ENCODE results near the gene TBC1D2.
A peak's percentile ranks its signal among the peaks of the same experiment; 100 is the strongest.

TBC1D2 gene

DNA sequence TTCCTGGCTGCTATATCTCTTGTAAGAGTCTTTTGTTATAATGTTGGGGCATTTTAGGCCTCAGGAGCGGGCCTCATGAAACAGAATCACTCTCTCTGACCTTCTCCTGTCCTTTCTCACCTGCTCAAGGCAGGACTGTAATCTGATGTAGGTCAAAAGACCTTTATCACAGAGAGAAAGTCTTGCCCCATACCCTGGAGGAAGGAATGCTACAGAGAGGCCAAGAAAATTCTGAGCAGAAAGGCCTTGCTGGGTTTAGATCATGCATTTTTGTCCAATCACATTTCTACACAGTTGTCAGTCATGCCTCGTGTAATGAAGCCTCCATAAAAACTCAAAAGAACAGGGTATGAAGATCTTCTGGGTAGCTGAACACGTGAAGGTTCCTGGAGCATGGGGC is 45.2 kb upstream of the TBC1D2 start:
- Histone ChIP-seq H3K4me3 (ENCODE audit: low read length) (no peak overlapping the region), H4K8ac (ENCODE audit: low read depth, low read length) (no peak overlapping the region), H3K56ac (ENCODE audit: low read length) (no peak overlapping the region), H3K9ac (ENCODE audit: low read length) (no peak overlapping the region), H2BK15ac (replicated peaks; ENCODE audit: low read depth) (no peak overlapping the region), H2BK120ac (ENCODE audit: low read depth, low read length) (no peak overlapping the region), H3K4me1 (ENCODE audit: control insufficient read depth, low read depth, low read length) (no peaks in the 10 kb centered on the region), H3K4me2 (ENCODE audit: low read length) (no peak overlapping the region), H2AK5ac (ENCODE audit: low read length) (no peak overlapping the region), H3K36me3 (ENCODE audit: control insufficient read depth, insufficient read depth, low read length) (no peaks in the 10 kb centered on the region), H3K79me1 (ENCODE audit: low read length) (no peaks in the 10 kb centered on the region), H3K4ac (ENCODE audit: low read depth, low read length) (no peak overlapping the region), H3K23ac (ENCODE audit: low read length) (no peak overlapping the region), H3K18ac (ENCODE audit: low read length) (no peak overlapping the region), H3K79me2 (ENCODE audit: control insufficient read depth, insufficient read depth, low read length) (no peaks in the 10 kb centered on the region), H3K27ac (ENCODE audit: low read depth, low read length) (no peak overlapping the region), H4K5ac (ENCODE audit: low read length) (no peak overlapping the region), H2BK5ac (ENCODE audit: low read length) (no peak overlapping the region), H3K27me3 (ENCODE audit: insufficient read depth, low read length, poor library complexity) (no peaks in the 10 kb centered on the region)
- DNase-seq, result no peak
- WGBS (ENCODE audit: extremely low coverage, insufficient coverage, low lambda C conversion rate), result no CpG with 5 or more reads among the region's 3 CpGs

DNA sequence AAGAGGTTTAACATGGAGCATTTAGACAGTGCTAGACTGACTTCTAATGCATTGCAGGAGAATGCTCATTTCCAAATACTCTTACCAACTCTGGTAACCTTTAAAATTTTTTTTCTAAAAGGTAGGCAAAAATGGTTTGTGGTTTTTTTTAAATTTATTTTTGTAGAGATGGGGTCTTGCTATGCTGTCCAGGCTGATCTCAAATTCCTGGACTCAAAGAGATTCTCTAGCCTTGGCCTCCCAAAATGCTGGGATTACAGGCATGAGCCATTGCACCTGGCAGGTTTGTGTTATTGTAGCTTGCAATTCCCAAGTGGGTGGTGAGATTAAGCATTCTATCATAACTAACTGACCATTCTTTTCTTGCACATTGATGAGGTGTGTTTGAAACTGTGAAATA is 43.0 kb upstream of the TBC1D2 start:
- H2BK15ac ChIP-seq (replicated peaks; ENCODE audit: low read depth), result no peak overlapping the region
- H3K27ac ChIP-seq (ENCODE audit: low read depth, low read length), result no peak overlapping the region
- H3K79me2 ChIP-seq (ENCODE audit: control insufficient read depth, insufficient read depth, low read length), result no peaks in the 10 kb centered on the region
- H3K4ac ChIP-seq (ENCODE audit: low read depth, low read length), result no peak overlapping the region
- H3K4me1 ChIP-seq (ENCODE audit: control insufficient read depth, low read depth, low read length), result no peaks in the 10 kb centered on the region
- H3K9ac ChIP-seq (ENCODE audit: low read length), result no peak overlapping the region
- no peak overlapping the region for H3K56ac ChIP-seq (ENCODE audit: low read length)
- H2BK120ac ChIP-seq (ENCODE audit: low read depth, low read length), result no peak overlapping the region
- no peak overlapping the region for H4K8ac ChIP-seq (ENCODE audit: low read depth, low read length)
- H3K23ac ChIP-seq (ENCODE audit: low read length), result no peak overlapping the region
- H3K4me3 ChIP-seq (ENCODE audit: low read length), result no peak overlapping the region
- H3K4me2 ChIP-seq (ENCODE audit: low read length), result no peak overlapping the region
- no peak overlapping the region for H3K18ac ChIP-seq (ENCODE audit: low read length)
- no peak overlapping the region for H2AK5ac ChIP-seq (ENCODE audit: low read length)
- H3K27me3 ChIP-seq (ENCODE audit: insufficient read depth, low read length, poor library complexity), result no peaks in the 10 kb centered on the region
- H3K79me1 ChIP-seq (ENCODE audit: low read length), result no peaks in the 10 kb centered on the region
- H4K5ac ChIP-seq (ENCODE audit: low read length), result no peak overlapping the region
- no peaks in the 10 kb centered on the region for H3K36me3 ChIP-seq (ENCODE audit: control insufficient read depth, insufficient read depth, low read length)
- no peak overlapping the region for H2BK5ac ChIP-seq (ENCODE audit: low read length)
- DNase-seq, result no peak

DNA sequence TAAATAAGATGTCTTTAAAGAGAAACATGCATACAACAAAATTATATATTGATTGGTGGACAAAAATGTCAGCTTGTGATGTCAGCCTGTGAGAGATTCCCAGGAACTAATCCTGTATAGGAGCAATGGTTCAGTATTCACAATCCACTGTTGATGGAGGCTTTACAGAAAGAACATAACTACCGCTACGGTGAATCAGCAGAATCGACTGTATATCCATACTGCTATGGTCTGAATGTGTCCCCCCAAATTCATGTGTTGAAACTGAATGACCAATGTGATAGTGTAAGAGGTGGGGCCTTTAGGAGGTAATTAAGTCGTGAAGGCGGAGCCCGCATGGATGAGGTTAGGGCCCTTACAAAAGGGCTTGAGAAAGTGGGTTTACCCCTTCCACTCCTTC is 40.4 kb upstream of the TBC1D2 start:
- no peaks in the 10 kb centered on the region for H3K27me3 ChIP-seq (ENCODE audit: insufficient read depth, low read length, poor library complexity)
- no peak overlapping the region for H3K4me3 ChIP-seq (ENCODE audit: low read length)
- DNase-seq, result no peak
- no CpG with 5 or more reads among the region's 6 CpGs for WGBS (ENCODE audit: extremely low coverage, insufficient coverage, low lambda C conversion rate)
- H3K79me2 ChIP-seq (ENCODE audit: control insufficient read depth, insufficient read depth, low read length), result no peaks in the 10 kb centered on the region
- no peak overlapping the region for H3K9ac ChIP-seq (ENCODE audit: low read length)
- peak overlapping the region; percentile 47 for H3K18ac ChIP-seq (ENCODE audit: low read length)
- no peak overlapping the region for H2AK5ac ChIP-seq (ENCODE audit: low read length)
- H3K27ac ChIP-seq (ENCODE audit: low read depth, low read length), result no peak overlapping the region
- H3K36me3 ChIP-seq (ENCODE audit: control insufficient read depth, insufficient read depth, low read length), result no peaks in the 10 kb centered on the region
- no peak overlapping the region for H3K23ac ChIP-seq (ENCODE audit: low read length)
- no peaks in the 10 kb centered on the region for H3K4me1 ChIP-seq (ENCODE audit: control insufficient read depth, low read depth, low read length)
- H2BK5ac ChIP-seq (ENCODE audit: low read length), result no peak overlapping the region
- H4K8ac ChIP-seq (ENCODE audit: low read depth, low read length), result no peak overlapping the region
- no peaks in the 10 kb centered on the region for H3K79me1 ChIP-seq (ENCODE audit: low read length)
- H3K56ac ChIP-seq (ENCODE audit: low read length), result no peak overlapping the region
- H2BK120ac ChIP-seq (ENCODE audit: low read depth, low read length), result no peak overlapping the region
- no peak overlapping the region for H4K5ac ChIP-seq (ENCODE audit: low read length)
- H2BK15ac ChIP-seq (replicated peaks; ENCODE audit: low read depth), result no peak overlapping the region
- H3K4ac ChIP-seq (ENCODE audit: low read depth, low read length), result no peak overlapping the region
- H3K4me2 ChIP-seq (ENCODE audit: low read length), result no peak overlapping the region

DNA sequence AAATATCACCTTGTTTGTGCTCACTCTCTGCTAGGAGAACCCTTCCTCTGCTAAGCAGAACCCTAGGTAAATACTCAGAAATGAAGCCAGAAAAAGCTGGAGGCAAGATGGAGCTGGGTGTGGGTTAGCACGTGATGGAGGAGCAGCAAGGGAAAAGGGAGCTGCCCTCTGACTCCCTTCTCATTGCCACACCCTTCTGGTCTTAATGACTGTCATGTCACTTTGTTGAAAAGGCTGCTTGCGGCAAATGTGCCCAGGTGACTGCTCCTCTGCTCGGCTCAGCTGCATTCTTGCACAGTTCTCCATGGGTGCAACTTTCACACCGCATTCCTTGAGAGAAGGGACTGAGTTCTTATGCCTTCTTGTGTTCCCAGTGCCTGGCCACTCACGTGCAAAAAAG is 36.4 kb upstream of the TBC1D2 start:
- no peak overlapping the region for H2BK15ac ChIP-seq (replicated peaks; ENCODE audit: low read depth)
- H3K27ac ChIP-seq (ENCODE audit: low read depth, low read length), result no peak overlapping the region
- no peak overlapping the region for H3K18ac ChIP-seq (ENCODE audit: low read length)
- no peaks in the 10 kb centered on the region for H3K79me1 ChIP-seq (ENCODE audit: low read length)
- no CpG with 5 or more reads among the region's 5 CpGs for WGBS (ENCODE audit: extremely low coverage, insufficient coverage, low lambda C conversion rate)
- DNase-seq, result no peak
- no peak overlapping the region for H2BK5ac ChIP-seq (ENCODE audit: low read length)
- no peaks in the 10 kb centered on the region for H3K79me2 ChIP-seq (ENCODE audit: control insufficient read depth, insufficient read depth, low read length)
- H3K23ac ChIP-seq (ENCODE audit: low read length), result no peak overlapping the region
- H3K4me2 ChIP-seq (ENCODE audit: low read length), result no peak overlapping the region
- H4K5ac ChIP-seq (ENCODE audit: low read length), result no peak overlapping the region
- no peak overlapping the region for H3K9ac ChIP-seq (ENCODE audit: low read length)
- H3K4me3 ChIP-seq (ENCODE audit: low read length), result no peak overlapping the region
- H3K36me3 ChIP-seq (ENCODE audit: control insufficient read depth, insufficient read depth, low read length), result no peaks in the 10 kb centered on the region
- no peak overlapping the region for H4K8ac ChIP-seq (ENCODE audit: low read depth, low read length)
- H3K27me3 ChIP-seq (ENCODE audit: insufficient read depth, low read length, poor library complexity), result no peaks in the 10 kb centered on the region
- H3K56ac ChIP-seq (ENCODE audit: low read length), result no peak overlapping the region
- H2AK5ac ChIP-seq (ENCODE audit: low read length), result no peak overlapping the region
- H2BK120ac ChIP-seq (ENCODE audit: low read depth, low read length), result no peak overlapping the region
- no peak overlapping the region for H3K4ac ChIP-seq (ENCODE audit: low read depth, low read length)
- H3K4me1 ChIP-seq (ENCODE audit: control insufficient read depth, low read depth, low read length), result no peaks in the 10 kb centered on the region

DNA sequence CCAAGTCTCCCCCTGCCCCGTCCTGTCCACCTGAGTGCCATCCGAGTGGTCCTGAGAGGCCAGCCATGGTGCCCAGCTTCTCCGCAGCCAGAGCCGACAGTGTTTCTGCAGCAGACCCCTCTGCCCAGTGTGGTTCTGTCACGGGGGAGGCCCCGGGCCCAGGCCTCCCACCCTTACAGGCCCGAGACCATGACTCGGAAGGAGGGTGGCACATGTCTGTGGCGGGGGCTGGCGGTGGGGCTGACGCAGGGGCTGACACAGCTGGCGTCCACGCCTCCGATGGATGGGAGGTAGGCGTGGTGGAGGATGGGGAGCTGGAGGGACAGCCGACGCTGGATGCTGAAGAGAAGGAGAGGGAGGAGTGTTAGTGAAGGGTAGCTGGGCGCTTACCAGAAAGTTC is 35.0 kb upstream of the TBC1D2 start:
- Histone ChIP-seq H3K27ac (ENCODE audit: low read depth, low read length) (no peak overlapping the region), H3K9ac (ENCODE audit: low read length) (no peak overlapping the region), H3K23ac (ENCODE audit: low read length) (no peak overlapping the region), H3K4ac (ENCODE audit: low read depth, low read length) (no peak overlapping the region), H3K56ac (ENCODE audit: low read length) (no peak overlapping the region), H3K4me2 (ENCODE audit: low read length) (no peak overlapping the region), H3K79me2 (ENCODE audit: control insufficient read depth, insufficient read depth, low read length) (no peaks in the 10 kb centered on the region), H4K5ac (ENCODE audit: low read length) (no peak overlapping the region), H3K18ac (ENCODE audit: low read length) (no peak overlapping the region), H2BK15ac (replicated peaks; ENCODE audit: low read depth) (no peak overlapping the region), H3K27me3 (ENCODE audit: insufficient read depth, low read length, poor library complexity) (no peaks in the 10 kb centered on the region), H2BK120ac (ENCODE audit: low read depth, low read length) (no peak overlapping the region), H3K4me3 (ENCODE audit: low read length) (no peak overlapping the region), H2BK5ac (ENCODE audit: low read length) (no peak overlapping the region), H3K4me1 (ENCODE audit: control insufficient read depth, low read depth, low read length) (no peaks in the 10 kb centered on the region), H4K8ac (ENCODE audit: low read depth, low read length) (no peak overlapping the region), H3K79me1 (ENCODE audit: low read length) (no peaks in the 10 kb centered on the region), H3K36me3 (ENCODE audit: control insufficient read depth, insufficient read depth, low read length) (no peaks in the 10 kb centered on the region), H2AK5ac (ENCODE audit: low read length) (no peak overlapping the region)
- DNase-seq, result no peak
- WGBS (ENCODE audit: extremely low coverage, insufficient coverage, low lambda C conversion rate), result no CpG with 5 or more reads among the region's 18 CpGs

DNA sequence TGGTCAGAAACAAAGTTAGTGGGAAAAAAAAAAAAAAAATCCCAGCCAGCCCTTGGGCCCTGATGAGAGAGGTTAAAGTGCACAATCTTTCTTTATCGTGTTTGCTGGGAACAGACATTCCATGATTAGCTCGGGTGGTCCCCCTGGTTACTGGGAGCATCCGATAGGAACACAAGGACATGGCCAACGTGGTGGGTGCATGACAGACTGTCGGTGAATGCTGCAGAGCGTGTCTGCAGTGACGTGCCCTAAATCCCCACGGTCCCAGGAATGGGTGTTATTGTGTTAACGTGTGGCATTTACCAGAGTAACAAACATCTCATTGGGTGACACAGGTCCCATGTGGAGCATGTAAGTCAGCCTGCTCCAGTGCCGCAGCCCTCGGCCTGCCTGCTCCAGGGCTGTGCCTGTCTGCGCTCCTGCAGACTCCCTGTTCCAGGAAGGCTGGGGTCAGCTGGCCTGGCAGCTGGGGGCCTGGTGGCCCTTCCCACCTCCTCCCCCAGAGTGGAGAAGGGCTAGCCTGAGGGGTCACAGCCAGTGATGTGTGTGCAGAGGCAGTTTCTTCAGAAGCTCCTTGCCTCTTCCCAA is 34.3 kb upstream of the TBC1D2 start:
- Histone ChIP-seq H3K56ac (ENCODE audit: low read length) (peak overlapping the region; percentile 75), H3K4me3 (ENCODE audit: low read length) (no peak overlapping the region), H2AK5ac (ENCODE audit: low read length) (no peak overlapping the region)

More for the DNA sequence above, 34.3 kb upstream of the TBC1D2 start:
- Histone ChIP-seq H2BK120ac (ENCODE audit: low read depth, low read length) (no peak overlapping the region), H3K27me3 (ENCODE audit: insufficient read depth, low read length, poor library complexity) (no peaks in the 10 kb centered on the region), H4K5ac (ENCODE audit: low read length) (no peak overlapping the region), H3K18ac (ENCODE audit: low read length) (no peak overlapping the region), H3K27ac (ENCODE audit: low read depth, low read length) (no peak overlapping the region), H4K8ac (ENCODE audit: low read depth, low read length) (no peak overlapping the region), H3K23ac (ENCODE audit: low read length) (no peak overlapping the region), H3K9ac (ENCODE audit: low read length) (no peak overlapping the region), H3K4ac (ENCODE audit: low read depth, low read length) (no peak overlapping the region), H3K79me1 (ENCODE audit: low read length) (no peaks in the 10 kb centered on the region), H3K4me2 (ENCODE audit: low read length) (no peak overlapping the region), H3K4me1 (ENCODE audit: control insufficient read depth, low read depth, low read length) (no peaks in the 10 kb centered on the region), H2BK5ac (ENCODE audit: low read length) (no peak overlapping the region), H3K36me3 (ENCODE audit: control insufficient read depth, insufficient read depth, low read length) (no peaks in the 10 kb centered on the region), H3K79me2 (ENCODE audit: control insufficient read depth, insufficient read depth, low read length) (no peaks in the 10 kb centered on the region), H2BK15ac (replicated peaks; ENCODE audit: low read depth) (no peak overlapping the region)
- no CpG with 5 or more reads among the region's 12 CpGs for WGBS (ENCODE audit: extremely low coverage, insufficient coverage, low lambda C conversion rate)
- no peak for DNase-seq

All from mesendoderm (in vitro differentiated cells).